Measurements from ENCODE around the gene SMYD3.

Gene SMYD3

GRCh38 chr1:245934409-245934808 is 572.7 kb downstream of the SMYD3 start:
- no peak overlapping the region for H3K9ac ChIP-seq (ENCODE audit: insufficient read length, low read depth)
- no peak overlapping the region for H3K4me3 ChIP-seq (ENCODE audit: insufficient read length, low read depth)
- H3K27me3 ChIP-seq (ENCODE audit: insufficient read depth, insufficient read length), result no peaks in the 10 kb centered on the region
- no peaks in the 10 kb centered on the region for H3K4me1 ChIP-seq (ENCODE audit: insufficient read depth, insufficient read length)
- DNase-seq (ENCODE audit: low read depth, low spot score), result no peak
- TF ChIP-seq YY1 (IDR thresholded peaks at IDR 0.05; ENCODE audit: insufficient read depth, insufficient read length) (no peak), SUZ12 (IDR thresholded peaks at IDR 0.05; ENCODE audit: extremely low read depth, insufficient read depth, insufficient read length) (no peak), ZNF274 (IDR thresholded peaks at IDR 0.05; ENCODE audit: low read depth, low read length) (no peak)
- H3K36me3 ChIP-seq (ENCODE audit: insufficient read depth, insufficient read length, low read length), result no peaks in the 10 kb centered on the region
- no peaks in the 10 kb centered on the region for H3K9me3 ChIP-seq (ENCODE audit: insufficient read depth, low read length)

GRCh38 chr1:245933431-245934045 is 573.5 kb downstream of the SMYD3 start:
- Histone ChIP-seq H3K9me3 (ENCODE audit: insufficient read depth, low read length) (no peaks in the 10 kb centered on the region), H3K4me1 (ENCODE audit: insufficient read depth, insufficient read length) (no peaks in the 10 kb centered on the region), H3K27me3 (ENCODE audit: insufficient read depth, insufficient read length) (no peaks in the 10 kb centered on the region), H3K4me3 (ENCODE audit: insufficient read length, low read depth) (no peak overlapping the region), H3K9ac (ENCODE audit: insufficient read length, low read depth) (no peak overlapping the region), H3K36me3 (ENCODE audit: insufficient read depth, insufficient read length, low read length) (no peaks in the 10 kb centered on the region)
- peak; percentile 8 for DNase-seq (ENCODE audit: low read depth, low spot score)
- TF ChIP-seq ZNF274 (IDR thresholded peaks at IDR 0.05; ENCODE audit: low read depth, low read length), result no peak
- TF ChIP-seq YY1 (IDR thresholded peaks at IDR 0.05; ENCODE audit: insufficient read depth, insufficient read length), result no peak
- TF ChIP-seq SUZ12 (IDR thresholded peaks at IDR 0.05; ENCODE audit: extremely low read depth, insufficient read depth, insufficient read length), result no peak

- no peaks in the 10 kb centered on the region for H3K9me3 ChIP-seq (ENCODE audit: insufficient read depth, low read length)
- no peaks in the 10 kb centered on the region for H3K27me3 ChIP-seq (ENCODE audit: insufficient read depth, insufficient read length)
- no peak for TF ChIP-seq ZNF274 (IDR thresholded peaks at IDR 0.05; ENCODE audit: low read depth, low read length)
- TF ChIP-seq YY1 (IDR thresholded peaks at IDR 0.05; ENCODE audit: insufficient read depth, insufficient read length), result no peak
- no peak for TF ChIP-seq SUZ12 (IDR thresholded peaks at IDR 0.05; ENCODE audit: extremely low read depth, insufficient read depth, insufficient read length)
- DNase-seq (ENCODE audit: low read depth, low spot score), result no peak
- no peak overlapping the region for H3K9ac ChIP-seq (ENCODE audit: insufficient read length, low read depth)
- H3K4me1 ChIP-seq (ENCODE audit: insufficient read depth, insufficient read length), result no peaks in the 10 kb centered on the region
- H3K4me3 ChIP-seq (ENCODE audit: insufficient read length, low read depth), result no peak overlapping the region
- H3K36me3 ChIP-seq (ENCODE audit: insufficient read depth, insufficient read length, low read length), result no peaks in the 10 kb centered on the region
These were observed 574.6 kb downstream of the SMYD3 start for GRCh38 chr1:245932302-245932972.

GRCh38 chr1:245931450-245931849 is 575.6 kb downstream of the SMYD3 start:
- Histone ChIP-seq H3K36me3 (ENCODE audit: insufficient read depth, insufficient read length, low read length) (no peaks in the 10 kb centered on the region), H3K9ac (ENCODE audit: insufficient read length, low read depth) (no peak overlapping the region), H3K4me3 (ENCODE audit: insufficient read length, low read depth) (no peak overlapping the region), H3K27me3 (ENCODE audit: insufficient read depth, insufficient read length) (no peaks in the 10 kb centered on the region), H3K4me1 (ENCODE audit: insufficient read depth, insufficient read length) (no peaks in the 10 kb centered on the region), H3K9me3 (ENCODE audit: insufficient read depth, low read length) (no peaks in the 10 kb centered on the region)
- DNase-seq (ENCODE audit: low read depth, low spot score), result no peak
- TF ChIP-seq ZNF274 (IDR thresholded peaks at IDR 0.05; ENCODE audit: low read depth, low read length), result no peak

GRCh38 chr1:245929224-245929623 is 577.9 kb downstream of the SMYD3 start:
- H3K9ac ChIP-seq (ENCODE audit: insufficient read length, low read depth), result no peak overlapping the region
- no peak for DNase-seq (ENCODE audit: low read depth, low spot score)
- no peak for TF ChIP-seq YY1 (IDR thresholded peaks at IDR 0.05; ENCODE audit: insufficient read depth, insufficient read length)
- no peak for TF ChIP-seq ZNF274 (IDR thresholded peaks at IDR 0.05; ENCODE audit: low read depth, low read length)
- no peak for TF ChIP-seq SUZ12 (IDR thresholded peaks at IDR 0.05; ENCODE audit: extremely low read depth, insufficient read depth, insufficient read length)
- H3K27me3 ChIP-seq (ENCODE audit: insufficient read depth, insufficient read length), result no peaks in the 10 kb centered on the region
- H3K4me3 ChIP-seq (ENCODE audit: insufficient read length, low read depth), result no peak overlapping the region
- H3K9me3 ChIP-seq (ENCODE audit: insufficient read depth, low read length), result no peaks in the 10 kb centered on the region
- H3K36me3 ChIP-seq (ENCODE audit: insufficient read depth, insufficient read length, low read length), result no peaks in the 10 kb centered on the region
- no peaks in the 10 kb centered on the region for H3K4me1 ChIP-seq (ENCODE audit: insufficient read depth, insufficient read length)

GRCh38 chr1:245926888-245927287 is 580.2 kb downstream of the SMYD3 start:
- Histone ChIP-seq H3K36me3 (ENCODE audit: insufficient read depth, insufficient read length, low read length) (no peaks in the 10 kb centered on the region), H3K9ac (ENCODE audit: insufficient read length, low read depth) (no peak overlapping the region), H3K4me3 (ENCODE audit: insufficient read length, low read depth) (no peak overlapping the region)

GRCh38 chr1:245923215-245923614 is 583.9 kb downstream of the SMYD3 start:
- Histone ChIP-seq H3K4me1 (ENCODE audit: insufficient read depth, insufficient read length) (no peaks in the 10 kb centered on the region), H3K4me3 (ENCODE audit: insufficient read length, low read depth) (no peak overlapping the region), H3K27me3 (ENCODE audit: insufficient read depth, insufficient read length) (no peaks in the 10 kb centered on the region), H3K9me3 (ENCODE audit: insufficient read depth, low read length) (no peaks in the 10 kb centered on the region), H3K9ac (ENCODE audit: insufficient read length, low read depth) (no peak overlapping the region), H3K36me3 (ENCODE audit: insufficient read depth, insufficient read length, low read length) (no peaks in the 10 kb centered on the region)
- no peak for TF ChIP-seq ZNF274 (IDR thresholded peaks at IDR 0.05; ENCODE audit: low read depth, low read length)
- no peak for TF ChIP-seq SUZ12 (IDR thresholded peaks at IDR 0.05; ENCODE audit: extremely low read depth, insufficient read depth, insufficient read length)
- TF ChIP-seq YY1 (IDR thresholded peaks at IDR 0.05; ENCODE audit: insufficient read depth, insufficient read length), result no peak
- no peak for DNase-seq (ENCODE audit: low read depth, low spot score)

More at GRCh38 chr1:245926888-245927287, 580.2 kb downstream of the SMYD3 start:
- H3K9me3 ChIP-seq (ENCODE audit: insufficient read depth, low read length), result no peaks in the 10 kb centered on the region
- TF ChIP-seq YY1 (IDR thresholded peaks at IDR 0.05; ENCODE audit: insufficient read depth, insufficient read length), result no peak
- TF ChIP-seq ZNF274 (IDR thresholded peaks at IDR 0.05; ENCODE audit: low read depth, low read length), result no peak
- TF ChIP-seq SUZ12 (IDR thresholded peaks at IDR 0.05; ENCODE audit: extremely low read depth, insufficient read depth, insufficient read length), result no peak
- no peaks in the 10 kb centered on the region for H3K4me1 ChIP-seq (ENCODE audit: insufficient read depth, insufficient read length)
- no peaks in the 10 kb centered on the region for H3K27me3 ChIP-seq (ENCODE audit: insufficient read depth, insufficient read length)
- DNase-seq (ENCODE audit: low read depth, low spot score), result no peak
